ENCODE measurements around the gene DNM3. TPM values are rescaled to one million over a fixed set of nuclear protein-coding genes. Genes with fewer than 3 reads are reported as not detected.

DNM3 gene
- total and polyA plus RNA-seq, 2 experiments from 2014 or later, result 5.2 to 12.2 TPM

DNA sequence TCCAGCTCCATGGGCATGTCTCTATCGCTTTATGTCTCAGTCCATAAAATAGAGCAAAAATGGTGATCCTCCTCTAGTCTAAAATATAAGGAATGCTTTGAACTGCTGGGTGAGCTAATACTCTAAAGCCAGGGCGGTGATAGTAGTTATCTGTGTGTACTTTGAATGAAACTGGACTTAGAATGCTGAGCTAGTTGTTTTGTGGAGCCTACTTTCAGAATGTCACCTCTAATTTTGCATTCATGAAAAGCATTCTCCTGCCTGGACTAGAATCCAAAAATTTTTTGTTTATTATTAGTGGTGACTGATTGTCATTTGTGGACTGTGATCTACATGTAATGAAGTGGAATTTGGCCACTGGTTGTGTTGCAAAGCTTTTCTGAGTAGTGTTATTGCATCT is 337.6 kb downstream of the DNM3 start:
- DNase-seq (ENCODE audit: low spot score) (no peak), ATAC-seq (no peak)
- Histone ChIP-seq H3F3A (replicated peaks; ENCODE audit: low read depth) (no peaks in the 10 kb centered on the region), H3K9me2 (ENCODE audit: insufficient read depth) (no peaks in the 10 kb centered on the region), H3K79me2 (replicated peaks; ENCODE audit: insufficient read depth) (no peaks in the 10 kb centered on the region), H3K4me2 (no peak overlapping the region), H3K4me1 (ENCODE audit: insufficient read depth) (peaks cover 18% of the 10 kb centered on the region; the same call in 1 of the 2 replicates), H3K4me3 (no peak overlapping the region), H3K27ac (ENCODE audit: low read depth) (no peak overlapping the region), H4K20me1 (replicated peaks; ENCODE audit: insufficient read depth) (no peaks in the 10 kb centered on the region), H3K36me3 (ENCODE audit: insufficient read depth) (no peaks in the 10 kb centered on the region), H3K27me3 (ENCODE audit: insufficient read depth) (no peaks in the 10 kb centered on the region), H2AFZ (no peak overlapping the region)
- Mint-ChIP-seq H3K4me1 (peaks cover 14% of the 10 kb centered on the region; the same call in 2 of the 3 replicates), H3K4me3 (no peak overlapping the region), H3K27me3 (ENCODE audit: insufficient read depth, low read depth, poor library complexity) (no peaks in the 10 kb centered on the region), H3K27ac (no peak overlapping the region), H3K36me3 (ENCODE audit: low read depth) (no peaks in the 10 kb centered on the region), H3K9me3 (no peaks in the 10 kb centered on the region)
- TF ChIP-seq EZH2 (IDR thresholded peaks at IDR 0.05; ENCODE audit: low read depth, unreplicated experiment) (no peak), EZH2phosphoT487 (IDR thresholded peaks at IDR 0.05; ENCODE audit: unreplicated experiment) (no peak), JUNB (IDR thresholded peaks at IDR 0.05; ENCODE audit: unreplicated experiment) (no peak), NANOG (IDR thresholded peaks at IDR 0.05; ENCODE audit: borderline replicate concordance) (no peak), CTCF (conservative IDR thresholded peaks at IDR 0.05; ENCODE audit: low read depth in 2 of 2) (no peak), ZNF114 (CRISPR knock-in tag; IDR thresholded peaks at IDR 0.05) (no peak), ETS1 (IDR thresholded peaks at IDR 0.05) (no peak), CREB1 (CRISPR knock-in tag; IDR thresholded peaks at IDR 0.05; ENCODE audit: low read depth) (no peak), ZNF462 (CRISPR knock-in tag; IDR thresholded peaks at IDR 0.05) (no peak)
